ENCODE data around the gene CDC42BPG.
A peak's percentile ranks its signal among the peaks of the same experiment; 100 is the strongest.

The CDC42BPG gene, protein sequence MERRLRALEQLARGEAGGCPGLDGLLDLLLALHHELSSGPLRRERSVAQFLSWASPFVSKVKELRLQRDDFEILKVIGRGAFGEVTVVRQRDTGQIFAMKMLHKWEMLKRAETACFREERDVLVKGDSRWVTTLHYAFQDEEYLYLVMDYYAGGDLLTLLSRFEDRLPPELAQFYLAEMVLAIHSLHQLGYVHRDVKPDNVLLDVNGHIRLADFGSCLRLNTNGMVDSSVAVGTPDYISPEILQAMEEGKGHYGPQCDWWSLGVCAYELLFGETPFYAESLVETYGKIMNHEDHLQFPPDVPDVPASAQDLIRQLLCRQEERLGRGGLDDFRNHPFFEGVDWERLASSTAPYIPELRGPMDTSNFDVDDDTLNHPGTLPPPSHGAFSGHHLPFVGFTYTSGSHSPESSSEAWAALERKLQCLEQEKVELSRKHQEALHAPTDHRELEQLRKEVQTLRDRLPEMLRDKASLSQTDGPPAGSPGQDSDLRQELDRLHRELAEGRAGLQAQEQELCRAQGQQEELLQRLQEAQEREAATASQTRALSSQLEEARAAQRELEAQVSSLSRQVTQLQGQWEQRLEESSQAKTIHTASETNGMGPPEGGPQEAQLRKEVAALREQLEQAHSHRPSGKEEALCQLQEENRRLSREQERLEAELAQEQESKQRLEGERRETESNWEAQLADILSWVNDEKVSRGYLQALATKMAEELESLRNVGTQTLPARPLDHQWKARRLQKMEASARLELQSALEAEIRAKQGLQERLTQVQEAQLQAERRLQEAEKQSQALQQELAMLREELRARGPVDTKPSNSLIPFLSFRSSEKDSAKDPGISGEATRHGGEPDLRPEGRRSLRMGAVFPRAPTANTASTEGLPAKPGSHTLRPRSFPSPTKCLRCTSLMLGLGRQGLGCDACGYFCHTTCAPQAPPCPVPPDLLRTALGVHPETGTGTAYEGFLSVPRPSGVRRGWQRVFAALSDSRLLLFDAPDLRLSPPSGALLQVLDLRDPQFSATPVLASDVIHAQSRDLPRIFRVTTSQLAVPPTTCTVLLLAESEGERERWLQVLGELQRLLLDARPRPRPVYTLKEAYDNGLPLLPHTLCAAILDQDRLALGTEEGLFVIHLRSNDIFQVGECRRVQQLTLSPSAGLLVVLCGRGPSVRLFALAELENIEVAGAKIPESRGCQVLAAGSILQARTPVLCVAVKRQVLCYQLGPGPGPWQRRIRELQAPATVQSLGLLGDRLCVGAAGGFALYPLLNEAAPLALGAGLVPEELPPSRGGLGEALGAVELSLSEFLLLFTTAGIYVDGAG (N-terminal part only)

DNA sequence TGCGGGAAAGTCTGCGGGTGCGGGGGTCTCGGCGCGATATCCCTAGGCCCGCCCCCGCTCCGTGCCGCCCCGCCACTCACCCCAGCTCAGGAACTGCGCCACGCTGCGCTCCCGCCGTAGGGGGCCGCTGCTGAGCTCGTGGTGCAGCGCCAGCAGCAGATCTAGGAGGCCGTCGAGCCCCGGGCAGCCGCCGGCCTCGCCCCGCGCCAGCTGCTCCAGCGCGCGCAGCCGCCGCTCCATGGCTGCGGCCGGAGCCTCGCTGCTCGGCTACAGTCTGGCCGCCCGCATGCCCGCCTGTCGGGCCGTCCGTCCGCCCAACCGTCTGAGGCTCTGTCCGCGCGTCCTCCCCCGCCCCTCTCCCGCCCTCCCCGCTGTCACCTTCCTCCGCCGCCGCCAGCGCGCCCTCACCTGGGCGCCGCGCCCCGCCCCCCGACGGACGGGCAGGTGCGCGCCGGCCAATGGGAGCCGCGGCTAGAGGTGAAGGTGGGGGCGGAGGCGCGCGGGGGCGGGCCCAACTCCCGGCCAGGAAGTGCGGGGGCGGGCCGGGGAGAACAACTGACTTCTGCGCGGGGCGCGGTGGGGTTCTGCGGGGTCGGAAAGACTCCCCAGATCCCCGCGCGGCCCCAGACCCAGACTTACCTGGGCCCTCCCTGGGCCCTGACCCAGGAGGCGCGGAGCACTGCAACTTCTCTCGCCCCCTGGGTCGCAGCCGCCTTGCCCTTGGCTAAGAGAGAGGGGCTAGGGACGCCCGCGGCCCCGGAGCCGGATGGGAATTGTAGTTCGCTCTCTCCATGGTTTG lies at the start of gene CDC42BPG:
Gene CDC42BPG (minus strand): TSS at position 324 of the 799 bp plus-strand sequence. CDS start 84 bp downstream, at position 240.
- DNase-seq = peak; percentile 80

DNA sequence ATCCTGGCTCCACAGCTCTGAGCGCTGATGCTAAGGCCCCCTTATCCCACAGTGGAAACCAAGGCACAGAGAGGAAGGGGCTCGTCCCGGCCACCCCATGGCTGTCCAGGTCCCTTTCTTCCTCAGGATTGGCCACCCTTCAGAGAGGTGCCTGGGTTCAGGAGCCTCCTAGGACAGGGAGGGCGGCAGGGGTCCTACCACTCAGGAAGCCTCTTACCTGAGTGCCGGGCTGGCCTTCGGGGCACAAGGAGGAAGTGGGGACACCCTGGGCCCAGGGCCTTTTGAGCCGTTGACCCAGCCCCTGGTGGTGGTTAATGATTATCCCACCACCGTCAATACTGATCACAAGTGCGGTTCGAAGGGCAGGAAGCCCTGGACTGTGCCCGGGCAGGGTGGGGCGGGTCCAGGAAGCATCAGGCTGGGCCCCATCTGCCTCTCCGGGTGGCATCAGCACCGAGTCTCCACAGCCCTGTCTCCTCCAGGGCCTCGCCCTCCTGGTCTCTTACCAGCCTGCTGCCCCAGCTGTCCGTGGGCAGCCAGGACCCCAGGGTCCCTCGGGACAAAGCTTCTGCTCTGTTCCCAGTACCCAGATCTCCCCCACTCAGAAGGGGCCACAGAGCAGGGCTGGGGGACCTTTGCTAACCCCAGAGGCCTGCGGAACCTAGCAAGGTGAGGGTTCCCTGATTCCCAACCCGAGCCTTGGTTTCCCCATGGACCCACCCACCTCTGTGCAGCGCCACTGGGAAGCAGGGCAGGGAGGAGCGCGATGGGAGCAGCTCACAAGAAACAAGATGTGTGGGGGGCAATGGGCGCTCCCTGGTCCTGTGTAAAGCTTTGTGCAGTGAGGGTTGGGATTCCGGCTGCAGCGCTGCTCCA lies 49.0 kb upstream of the CDC42BPG start:
- DNase-seq = no peak

DNA sequence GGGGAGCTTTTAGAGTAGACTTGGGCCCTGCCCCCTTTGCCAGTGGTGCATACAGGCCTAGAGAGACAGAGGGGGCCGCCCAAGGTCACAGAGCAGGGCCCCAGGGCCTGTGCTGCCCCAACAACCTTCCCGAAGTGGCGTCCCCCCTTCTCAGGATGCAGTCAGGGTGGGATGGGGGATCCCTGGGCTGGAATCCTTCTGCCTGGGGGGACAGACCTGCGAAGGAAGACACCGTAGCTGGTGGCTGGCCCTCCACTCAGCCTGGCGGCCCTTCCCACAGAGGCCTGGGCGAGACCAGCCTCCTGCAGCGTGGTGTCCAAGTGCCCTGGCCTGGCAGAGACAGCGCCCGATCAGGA lies 48.4 kb upstream of the CDC42BPG start:
- no peak for DNase-seq

DNA sequence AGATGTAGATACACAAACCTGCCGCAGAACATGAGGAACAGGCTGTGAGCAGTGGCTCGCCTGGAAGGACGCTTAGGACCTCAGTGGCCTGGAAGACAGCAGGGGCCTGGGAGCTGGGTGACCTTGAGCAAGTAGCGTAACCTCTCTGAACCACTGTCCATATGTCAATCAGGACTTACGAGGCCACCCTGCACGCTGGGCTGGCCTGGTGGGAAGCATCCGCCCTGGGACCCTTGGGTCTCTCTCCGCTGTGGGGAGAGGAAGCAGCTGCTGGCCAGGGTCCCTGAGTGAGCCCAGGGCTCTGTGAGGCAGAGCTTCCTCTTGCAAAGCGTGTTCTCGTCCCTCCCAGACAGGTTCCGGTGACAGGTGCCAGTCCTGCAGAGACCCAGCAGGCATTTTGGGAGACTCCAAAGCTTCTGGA lies 48.0 kb upstream of the CDC42BPG start:
- DNase-seq = no peak

DNA sequence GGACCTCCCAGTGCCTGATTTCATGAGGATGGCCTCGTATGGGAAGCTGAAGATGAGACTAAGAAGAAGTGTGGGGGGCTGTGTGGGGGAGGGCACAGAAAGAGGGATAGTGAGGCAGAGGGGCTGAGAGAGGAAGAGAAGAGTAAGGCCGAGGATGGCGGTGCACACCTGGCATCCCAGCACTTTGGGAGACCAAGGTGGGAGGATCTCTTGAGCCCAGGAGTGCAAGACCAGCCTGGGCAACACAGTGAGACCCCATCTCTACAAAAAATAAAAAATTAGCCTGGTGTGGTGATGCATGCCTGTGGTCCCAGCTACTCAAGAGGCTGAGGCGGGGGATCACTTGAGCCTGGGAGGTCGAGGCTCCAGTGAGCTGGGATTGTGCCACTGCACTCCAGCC lies 47.4 kb upstream of the CDC42BPG start:
- no peak for DNase-seq

DNA sequence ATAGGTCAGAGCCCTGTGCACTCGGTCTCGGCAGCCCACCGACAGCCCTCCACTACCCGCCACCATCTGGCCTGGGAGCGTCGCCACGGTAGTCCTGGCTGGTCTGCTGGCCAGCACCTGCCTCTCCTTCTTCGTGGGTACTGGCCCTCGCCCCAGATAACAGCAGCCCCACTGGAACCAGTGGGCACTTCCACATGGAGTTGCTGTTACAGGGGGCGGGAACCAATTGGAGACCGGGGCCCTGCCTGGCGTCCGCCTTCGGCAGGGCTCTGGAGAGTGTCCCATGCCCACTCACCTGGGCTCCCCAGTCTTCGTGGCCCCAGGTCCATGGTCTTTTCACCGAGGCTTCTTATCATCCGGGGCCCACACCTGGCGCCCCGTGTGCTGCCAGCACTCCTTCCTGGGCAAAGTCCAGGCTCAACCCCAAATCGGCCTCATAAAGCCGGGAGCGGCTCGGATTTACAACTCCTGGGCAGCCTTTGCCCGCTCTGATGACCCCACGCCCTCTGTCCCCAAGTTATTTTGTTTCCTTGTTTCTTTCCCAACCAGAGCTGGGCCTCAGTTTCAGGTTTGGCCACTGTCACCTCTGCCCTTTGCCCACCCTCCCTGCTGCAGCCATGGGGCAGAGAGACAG lies 46.9 kb upstream of the CDC42BPG start:
- DNase-seq = no peak

DNA sequence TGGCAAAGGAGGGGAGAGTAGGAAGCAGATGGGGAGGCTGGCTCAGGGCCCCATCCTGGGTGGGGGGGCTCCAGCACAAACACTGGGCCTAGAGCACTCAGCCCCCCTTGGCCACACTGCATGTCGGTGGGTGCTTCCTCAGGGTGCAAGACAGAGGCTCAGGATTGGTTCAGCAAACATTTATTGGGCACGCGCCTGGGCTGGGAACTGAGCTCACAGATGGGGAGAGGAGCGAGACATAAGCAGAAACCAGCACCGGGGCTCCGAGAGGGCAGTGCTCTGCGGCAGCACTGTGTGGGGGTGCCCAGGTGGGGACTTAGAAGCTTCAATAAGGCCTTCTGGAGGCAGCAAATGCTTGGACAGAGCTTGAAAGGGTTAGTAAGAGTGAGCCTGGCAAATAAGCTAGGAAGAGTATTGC lies 46.1 kb upstream of the CDC42BPG start:
- DNase-seq = peak; percentile 31

DNA sequence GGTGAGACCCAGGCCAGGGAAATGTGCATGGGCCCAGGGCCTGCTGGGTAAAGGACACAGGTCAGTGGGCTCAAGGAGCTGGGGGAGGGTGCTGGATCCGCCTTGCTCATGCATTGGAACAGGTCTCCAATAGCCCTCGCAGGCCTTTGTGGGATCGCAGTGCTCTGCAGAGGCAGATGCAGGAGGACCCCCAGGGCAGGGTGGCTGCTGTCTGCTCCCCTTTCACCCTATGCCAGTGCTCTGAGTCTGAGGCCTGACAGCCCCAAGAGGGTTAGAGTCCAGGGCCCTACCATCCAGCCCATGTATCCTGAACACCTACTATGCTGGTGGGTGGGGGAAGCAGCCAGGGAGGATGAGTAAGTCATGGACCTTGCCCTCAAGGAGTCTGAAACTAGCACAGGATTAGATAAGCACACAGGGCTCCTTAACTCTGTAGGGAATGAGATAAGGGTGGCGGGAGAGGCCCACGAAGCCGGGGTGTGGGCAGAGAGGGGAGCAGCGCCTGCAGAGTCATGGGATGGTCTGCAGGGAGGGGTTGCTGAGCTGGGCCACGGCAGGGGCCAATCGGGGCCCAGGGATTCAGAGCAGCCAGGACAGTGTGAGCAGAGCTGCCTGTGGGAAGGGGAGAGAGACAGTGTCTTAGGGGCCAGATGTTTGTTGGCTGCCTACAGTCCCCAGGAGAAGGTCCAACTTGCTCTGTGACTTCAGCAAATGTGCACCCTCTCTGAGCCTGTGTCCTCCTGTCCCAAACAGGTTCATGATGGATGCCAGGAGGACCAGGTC lies 44.5 kb upstream of the CDC42BPG start:
- DNase-seq = no peak

DNA sequence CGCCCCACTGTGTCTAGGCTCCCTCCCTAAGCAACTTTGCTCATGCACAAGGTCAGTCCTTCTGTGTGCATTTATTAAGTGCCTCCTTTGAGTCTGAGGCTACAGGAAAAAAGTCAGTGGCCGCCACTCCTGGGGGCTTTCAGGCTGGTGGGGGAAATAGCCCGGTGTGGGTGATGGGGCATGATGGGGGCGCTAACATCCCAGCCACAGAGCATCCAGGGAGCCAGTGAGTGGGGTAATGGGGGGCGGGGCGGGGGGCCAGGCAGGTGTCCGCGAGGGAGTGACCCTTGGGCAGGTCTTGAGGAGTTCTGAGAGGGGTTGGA lies 43.9 kb upstream of the CDC42BPG start:
- DNase-seq = no peak

DNA sequence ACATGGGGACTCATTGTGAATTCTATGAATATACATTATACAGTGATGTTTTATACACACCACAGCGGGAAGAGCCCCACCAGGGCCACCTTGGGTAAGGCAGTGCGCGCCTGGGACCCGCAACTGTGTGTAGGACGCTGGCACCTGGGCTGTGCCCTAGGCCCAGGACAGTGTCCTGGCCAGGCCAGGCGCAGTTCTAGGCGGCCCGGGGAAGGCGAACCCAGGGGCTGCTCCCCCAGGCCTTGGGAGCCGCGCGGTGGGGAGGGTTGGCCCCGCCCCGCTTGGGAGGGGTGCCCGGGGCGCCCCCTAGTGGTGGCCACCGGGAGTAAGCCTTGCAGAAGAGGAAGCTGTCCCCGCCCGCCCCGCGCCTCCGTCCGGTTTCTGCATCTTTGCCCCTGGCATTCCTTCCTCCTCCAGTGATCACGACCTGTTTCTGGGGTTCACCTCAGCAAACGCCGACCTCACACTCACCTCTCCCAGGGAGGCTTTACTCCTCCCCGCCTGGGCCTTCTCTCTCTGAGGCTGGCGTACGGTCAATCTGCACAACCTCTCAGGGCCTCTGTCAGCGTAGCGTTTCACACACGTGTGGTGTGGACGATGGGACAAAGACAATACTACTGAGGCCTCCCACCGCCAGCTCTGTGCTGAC lies 43.4 kb upstream of the CDC42BPG start:
- DNase-seq = no peak

DNA sequence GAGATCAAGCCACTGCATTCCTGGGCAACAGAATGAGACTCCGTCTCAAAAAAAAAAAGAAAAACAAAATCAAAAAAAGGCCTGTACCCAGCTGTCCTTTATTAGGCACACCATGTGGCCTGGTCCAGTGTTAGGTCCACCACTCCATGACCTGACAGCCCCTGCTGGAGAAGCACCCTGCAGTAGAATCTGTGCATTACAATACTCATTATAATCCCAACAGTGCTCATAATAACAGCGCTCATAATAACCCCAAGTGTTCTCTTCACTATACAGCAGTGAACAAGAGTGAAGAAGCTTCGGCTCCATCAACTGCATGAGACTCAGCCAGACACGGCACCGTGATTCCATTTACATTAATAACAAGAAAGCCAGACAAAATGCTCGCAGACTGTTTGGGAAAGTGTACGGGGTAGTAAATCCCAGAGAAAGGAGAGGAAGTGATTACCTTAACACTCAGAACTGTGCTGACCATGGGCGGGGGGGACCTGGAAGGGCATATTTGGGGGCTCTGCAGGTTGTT lies 42.8 kb upstream of the CDC42BPG start:
- DNase-seq = no peak

DNA sequence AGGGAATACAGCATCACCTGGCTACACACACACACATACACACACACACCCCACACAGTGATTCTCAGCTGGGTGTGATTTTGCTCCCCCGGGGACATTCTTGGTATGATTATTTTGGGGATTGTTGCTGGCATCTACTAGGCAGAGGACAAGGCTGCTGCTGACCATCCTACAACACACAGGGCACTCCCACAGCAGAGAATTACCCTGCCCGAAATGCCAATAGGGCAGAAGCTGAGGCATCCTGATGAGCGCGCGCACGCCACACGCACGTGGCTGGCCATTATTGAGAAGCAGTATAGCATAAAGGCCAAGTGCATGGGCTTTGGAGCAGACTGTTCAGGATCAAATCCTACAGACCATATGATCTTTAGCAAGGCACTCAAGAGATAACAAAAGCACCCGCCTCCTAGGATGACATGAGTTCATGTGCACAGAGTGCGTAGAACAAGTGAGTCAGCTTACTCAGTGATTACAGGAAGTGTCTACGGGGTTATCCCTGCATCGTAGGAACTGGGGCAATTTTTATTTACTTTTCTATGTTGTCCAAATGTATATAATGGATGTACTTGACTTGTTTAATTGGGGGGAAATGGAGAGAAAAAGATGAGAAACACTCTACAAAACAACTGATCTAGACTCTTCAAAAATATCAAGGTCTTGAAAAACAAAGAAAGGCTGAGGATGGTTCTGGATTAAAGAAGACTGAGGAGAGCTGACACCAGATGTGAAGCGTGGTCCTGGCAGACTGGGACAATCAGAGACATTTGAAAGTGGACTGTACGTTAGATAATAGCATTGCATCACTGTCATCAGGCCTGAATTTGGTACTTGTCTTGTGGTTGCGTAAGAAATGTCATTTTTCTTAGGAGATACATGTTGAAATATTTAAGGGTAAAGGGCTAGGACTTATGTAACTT lies 41.2 kb upstream of the CDC42BPG start:
- DNase-seq = no peak

DNA sequence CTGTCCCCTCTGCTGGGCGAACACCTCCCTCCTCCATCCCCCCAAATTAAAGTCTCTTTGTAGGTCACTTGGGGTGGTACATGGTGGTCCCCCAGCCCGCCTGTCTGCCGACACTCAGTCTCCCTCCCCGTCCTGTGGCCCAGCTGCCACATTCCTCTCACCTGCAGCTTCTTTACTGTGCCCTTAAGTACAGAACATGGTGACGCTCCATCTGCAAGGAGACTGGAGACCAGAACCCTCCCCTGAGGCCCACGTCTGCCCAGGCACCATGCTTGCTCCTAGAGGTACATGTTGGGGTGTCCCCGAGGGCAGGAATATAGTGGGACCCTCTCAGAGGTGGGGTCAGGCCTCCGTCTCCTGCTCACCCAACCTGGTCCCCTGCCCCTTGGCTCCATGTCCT lies 39.6 kb upstream of the CDC42BPG start:
- no peak for DNase-seq

DNA sequence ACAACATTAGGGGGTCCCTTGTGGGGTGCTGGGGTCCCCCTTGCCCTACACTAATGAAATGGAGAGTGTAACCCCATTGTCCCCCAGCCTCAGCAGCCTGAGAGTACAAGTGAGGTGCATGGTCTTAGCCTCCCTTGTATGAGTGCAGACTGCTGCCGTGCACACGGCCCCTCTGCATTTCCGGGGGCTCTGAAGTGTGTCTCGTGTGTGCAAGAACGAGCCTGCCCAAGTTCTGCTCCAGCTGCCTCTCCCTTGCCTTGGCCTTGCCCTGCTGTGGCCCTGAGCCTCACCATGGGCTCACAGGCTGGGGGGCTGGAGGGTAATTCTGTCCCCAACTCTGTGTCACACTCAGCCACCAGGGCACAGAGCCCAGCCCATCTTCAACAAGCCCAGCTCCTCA lies 39.1 kb upstream of the CDC42BPG start:
- DNase-seq = no peak

DNA sequence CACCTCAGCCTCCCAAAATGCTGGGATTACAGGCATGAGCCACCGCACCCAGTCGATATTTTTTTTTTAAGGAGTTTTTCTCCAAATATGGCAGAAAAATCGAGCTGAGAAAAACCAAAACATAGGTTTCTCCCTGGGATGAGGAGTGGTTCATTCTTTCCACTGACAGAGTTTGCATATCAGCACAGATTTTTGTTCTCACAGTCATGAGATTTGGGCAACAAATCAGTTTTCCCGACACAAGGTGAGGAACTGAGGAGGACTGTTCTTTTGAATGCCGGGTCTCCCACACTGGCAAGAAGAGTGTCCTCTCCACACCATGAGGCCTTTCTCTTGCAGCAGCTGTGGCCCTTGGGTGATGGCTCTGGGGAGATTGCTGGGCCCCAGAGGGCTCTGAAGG lies 37.8 kb upstream of the CDC42BPG start:
- DNase-seq = no peak

DNA sequence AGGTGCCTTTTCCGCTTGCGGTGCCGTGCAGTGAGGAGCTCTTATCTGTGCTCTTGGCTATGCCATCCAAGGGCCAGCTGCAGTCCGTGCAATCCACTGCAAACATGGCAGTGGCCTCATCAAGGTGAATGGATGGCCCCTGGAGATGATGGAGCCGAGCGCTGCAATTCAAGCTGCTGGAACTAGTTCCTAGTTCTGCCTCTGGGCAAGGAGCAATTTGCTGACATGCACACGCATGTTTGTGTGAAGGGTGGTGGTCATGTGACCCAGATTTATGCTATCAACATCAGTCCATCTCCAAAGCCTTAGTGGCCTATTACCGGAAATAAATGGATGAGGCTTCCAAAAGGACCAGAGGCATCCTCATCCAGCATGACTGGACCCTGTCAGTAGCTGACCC lies 37.0 kb upstream of the CDC42BPG start:
- peak; percentile 5 for DNase-seq

DNA sequence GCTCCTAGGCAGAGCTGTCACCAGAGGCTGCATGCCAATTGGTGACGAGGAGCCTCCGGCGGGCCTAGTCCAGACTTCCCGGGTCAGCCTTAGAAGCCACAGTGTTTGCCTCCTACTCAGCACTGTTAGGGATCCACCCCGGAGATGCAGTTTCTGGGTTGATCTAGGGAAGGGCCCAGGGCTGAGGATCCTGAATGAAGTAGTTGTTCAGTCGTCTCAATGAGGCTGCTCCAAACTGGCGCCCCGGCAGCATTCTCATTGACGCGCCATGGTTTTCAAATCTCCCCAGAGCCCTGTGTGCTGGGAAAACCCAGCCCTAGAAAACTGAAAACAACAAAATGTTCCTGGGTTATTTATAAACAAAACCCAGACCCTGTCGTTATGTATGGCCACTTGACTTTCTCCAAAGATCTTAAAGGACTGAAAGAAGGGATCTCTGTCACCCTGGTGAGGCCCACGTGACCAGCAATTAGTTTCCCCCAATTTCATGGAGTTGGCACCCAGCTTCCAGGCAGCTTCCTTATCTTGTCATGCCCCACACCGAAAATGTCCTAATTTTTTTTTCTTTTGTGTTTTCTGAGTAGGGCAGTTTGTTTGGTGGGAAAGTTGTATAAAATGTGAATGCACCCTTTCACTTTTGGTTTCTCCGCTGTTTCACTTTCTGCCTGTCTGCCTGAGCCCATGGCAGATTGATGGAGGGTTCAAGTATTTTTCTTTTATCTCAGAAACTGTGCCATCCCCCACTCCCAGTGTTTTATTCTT lies 36.0 kb upstream of the CDC42BPG start:
- no peak for DNase-seq

Measured in NCI-H2171 treated with DMSO at 0.1 percent for 48 hours (cell line).